A673 (cell line): ENCODE data around the gene TTF1. TPM values are rescaled to one million over a fixed set of nuclear protein-coding genes. Genes with fewer than 3 reads are reported as not detected.

Experiments used
- BruUV-seq: library from RNA; stranded (reverse); fragments of 400-500 nt; replicated peaks from 2 replicates; lab custom pipeline; 2021; lab: Mats Ljungman, UMichigan
- CTCF ChIA-PET: fragments of 300-600 bp; sonication (Branson Sonifier 250); formaldehyde crosslinking; loops from one replicate; lab custom pipeline; 2022; ENCODE audit warnings: antibody characterized with exemption; lab: Charles Lee
- POLR2A ChIA-PET: fragments of 300-600 bp; sonication (Branson Sonifier 250); formaldehyde crosslinking; loops from one replicate; lab custom pipeline; 2022; ENCODE audit warnings: antibody characterized with exemption; ENCODE audit not compliant: low non-redundant PET; lab: Charles Lee
- DNase-seq: peaks from one replicate; pipeline ENCODE4 v3.0.0-alpha.2; 2015; ENCODE audit warnings: low spot score
- H3K27ac ChIP-seq: fragments of 200-600 bp; sonication (generic); 2 replicates; pipeline ENCODE4 v1.5.1; 2016; ENCODE audit warnings: mixed run types, low read depth, mild to moderate bottlenecking, mixed read lengths, antibody characterized with exemption, low read length; ENCODE audit not compliant: poor library complexity, severe bottlenecking
- H3K27me3 ChIP-seq: fragments of 200-600 bp; sonication (generic); replicated peaks from 2 replicates; pipeline ENCODE4 v1.6.1; 2017; ENCODE audit warnings: mixed run types, low read depth, mild to moderate bottlenecking, mixed read lengths, antibody characterized with exemption, low read length; ENCODE audit not compliant: insufficient read depth, poor library complexity
- H3K36me3 ChIP-seq: fragments of 200-600 bp; sonication (generic); 2 replicates; pipeline ENCODE4 v1.6.1; 2016; ENCODE audit warnings: mixed run types, mild to moderate bottlenecking, mixed read lengths, antibody characterized with exemption, low read length; ENCODE audit not compliant: insufficient read depth, poor library complexity, severe bottlenecking
- H3K4me1 ChIP-seq: fragments of 200-600 bp; sonication (generic); 2 replicates; pipeline ENCODE4 v1.6.1; 2017; ENCODE audit warnings: mixed run types, mild to moderate bottlenecking, mixed read lengths, antibody characterized with exemption, low read length; ENCODE audit not compliant: insufficient read depth, poor library complexity, severe bottlenecking
- H3K4me3 ChIP-seq: fragments of 200-600 bp; sonication (generic); 2 replicates; pipeline ENCODE4 v1.5.1; 2016; ENCODE audit warnings: low read depth, mixed run types, mild to moderate bottlenecking, mixed read lengths, low read length; ENCODE audit not compliant: poor library complexity, severe bottlenecking
- H3K9me3 ChIP-seq: fragments of 200-600 bp; sonication (generic); 2 replicates; pipeline ENCODE4 v1.6.1; 2016; ENCODE audit warnings: mixed run types, low read depth, mild to moderate bottlenecking, mixed read lengths, antibody characterized with exemption, low read length; ENCODE audit not compliant: poor library complexity, severe bottlenecking
- CTCF ChIP-seq: fragments of 300-800, 200-600 bp; sonication (generic); conservative IDR thresholded peaks from 2 replicates; pipeline ENCODE4 v1.5.1; 2017; ENCODE audit warnings: low read depth, mild to moderate bottlenecking, antibody characterized with exemption, low read length, moderate library complexity, mixed read lengths
- EZH2 ChIP-seq: fragments of 200-600 bp; sonication (generic); IDR thresholded peaks from 2 replicates; pipeline ENCODE4 v1.6.1; 2017; ENCODE audit warnings: borderline replicate concordance, low read depth, mild to moderate bottlenecking, mixed read lengths, antibody characterized with exemption, low read length; ENCODE audit not compliant: poor library complexity, severe bottlenecking
- intact Hi-C: fragments of 100-400 bp; cut with micrococcal nuclease; formaldehyde crosslinking; loops from one replicate; pipeline ENCODE4 v1.10.0; 2022; ENCODE audit not compliant: unreplicated experiment
- total RNA-seq: library from RNA; stranded (reverse); gene quantifications from 2 replicates; pipeline ENCODE4 v1.2.3, GENCODE V29; 2021

The TTF1 gene
- total RNA-seq, 1 experiment from 2014 or later: 27.5 TPM

DNA sequence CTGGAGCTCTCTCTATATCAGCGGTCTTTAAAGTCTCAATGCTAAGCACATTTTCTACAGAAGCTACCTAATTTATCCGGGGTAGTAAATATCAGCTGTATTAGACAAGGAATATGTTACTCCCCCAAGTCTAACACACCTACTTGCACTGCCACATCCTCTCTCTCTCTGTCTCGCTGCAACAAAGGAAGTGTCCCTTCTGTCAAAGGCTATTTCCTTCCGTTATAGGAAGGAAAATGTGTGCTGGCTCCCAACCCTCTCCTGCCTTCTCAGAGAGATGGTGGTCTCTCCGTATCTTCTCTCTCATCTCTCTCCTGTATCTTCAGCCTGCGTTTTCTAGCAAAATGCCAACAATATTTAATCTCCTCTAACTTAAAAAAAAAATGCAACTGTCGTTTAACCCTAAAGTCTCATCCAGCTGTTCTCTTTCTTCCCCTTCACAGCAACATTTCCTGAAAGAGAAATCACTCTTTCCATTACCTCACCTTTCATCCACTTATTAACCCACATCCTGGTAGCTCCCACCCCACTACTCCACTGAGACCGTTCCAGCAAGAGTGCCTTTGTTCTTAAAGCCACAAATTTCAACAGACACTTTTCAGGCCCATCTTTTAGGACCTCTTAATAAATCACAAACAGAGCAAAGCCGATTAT is 2.3 kb downstream of the TTF1 start:
- H3K9me3 ChIP-seq: no peaks in the 10 kb centered on the region
- H3K4me1 ChIP-seq: peaks cover 8% of the 10 kb centered on the region
- H3K36me3 ChIP-seq: peaks cover 29% of the 10 kb centered on the region
- no peak overlapping the region for H3K27ac ChIP-seq
- no peak overlapping the region for H3K4me3 ChIP-seq
- CTCF ChIA-PET: no interaction called here
- BruUV-seq: no TSS peak
- DNase-seq: no peak
- POLR2A ChIA-PET: no interaction called here
- intact Hi-C loops: no loop called here
- peaks cover 2% of the 10 kb centered on the region for H3K27me3 ChIP-seq
- no peak for TF ChIP-seq CTCF
- no peak for TF ChIP-seq EZH2

DNA sequence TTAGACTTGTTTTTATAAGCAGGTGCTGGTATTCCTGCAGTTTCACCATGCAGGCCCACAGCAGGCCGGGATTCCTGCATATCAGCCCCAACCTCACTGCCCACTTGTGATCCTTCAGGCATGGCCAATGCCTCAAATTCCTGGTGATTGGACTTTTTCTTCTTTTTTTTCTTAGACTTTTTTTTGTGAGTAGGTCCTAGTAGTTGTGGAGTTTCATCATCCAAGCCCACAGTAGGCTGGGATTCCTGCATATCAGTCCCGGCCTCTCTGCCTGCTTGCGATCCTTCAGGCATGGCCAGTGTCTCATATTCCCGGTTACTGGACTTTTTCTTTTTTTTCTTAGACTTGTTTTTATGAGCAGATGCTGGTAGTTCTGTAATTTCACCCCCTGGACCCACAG is 4.8 kb downstream of the TTF1 start:
- ChIA-PET CTCF (interaction anchor here (0.6 kb wide), 1 partner anchor 8 kb away, joined by 4 read pairs; the partner anchor contains the start of gene CFAP77), POLR2A (no interaction called here)
- no TSS peak for BruUV-seq
- H3K9me3 ChIP-seq: no peaks in the 10 kb centered on the region
- intact Hi-C loops: no loop called here
- H3K27me3 ChIP-seq: no peaks in the 10 kb centered on the region
- no peak for DNase-seq
- H3K4me1 ChIP-seq: peaks cover 8% of the 10 kb centered on the region
- TF ChIP-seq CTCF: no peak
- no peak for TF ChIP-seq EZH2
- peaks cover 46% of the 10 kb centered on the region for H3K36me3 ChIP-seq
- no peak overlapping the region for H3K4me3 ChIP-seq
- no peak overlapping the region for H3K27ac ChIP-seq

- H3K27me3 ChIP-seq: no peaks in the 10 kb centered on the region
- no peak overlapping the region for H3K27ac ChIP-seq
- no peaks in the 10 kb centered on the region for H3K4me1 ChIP-seq
- DNase-seq: no peak
- CTCF ChIA-PET: no interaction called here
- no peak for TF ChIP-seq EZH2
- TF ChIP-seq CTCF: no peak
- intact Hi-C loops: no loop called here
- POLR2A ChIA-PET: no interaction called here
- no peaks in the 10 kb centered on the region for H3K9me3 ChIP-seq
- BruUV-seq: no TSS peak
- H3K4me3 ChIP-seq: no peak overlapping the region
- H3K36me3 ChIP-seq: peaks cover 78% of the 10 kb centered on the region
These were observed 11.1 kb downstream of the TTF1 start for GRCh38 chr9:132395560-132395959.
